Erythroblast (primary cell): ENCODE results near the gene ANAPC1.
"Not testable (repeated sequence)": the region's sequence is repeated elsewhere in the genome, so short reads cannot be mapped to it uniquely, and the experiment has no call there.

ENCODE experiments used
- GATA1 ChIP-seq: IDR thresholded peaks from 2 replicates; pipeline ENCODE4 v1.6.1; 2011; ENCODE audit warnings: low read depth, mild to moderate bottlenecking, control low read depth, low read length, moderate library complexity
- POLR2A ChIP-seq: IDR thresholded peaks from 2 replicates; pipeline ENCODE4 v1.6.1; 2011; ENCODE audit warnings: mild to moderate bottlenecking, low read length

DNA sequence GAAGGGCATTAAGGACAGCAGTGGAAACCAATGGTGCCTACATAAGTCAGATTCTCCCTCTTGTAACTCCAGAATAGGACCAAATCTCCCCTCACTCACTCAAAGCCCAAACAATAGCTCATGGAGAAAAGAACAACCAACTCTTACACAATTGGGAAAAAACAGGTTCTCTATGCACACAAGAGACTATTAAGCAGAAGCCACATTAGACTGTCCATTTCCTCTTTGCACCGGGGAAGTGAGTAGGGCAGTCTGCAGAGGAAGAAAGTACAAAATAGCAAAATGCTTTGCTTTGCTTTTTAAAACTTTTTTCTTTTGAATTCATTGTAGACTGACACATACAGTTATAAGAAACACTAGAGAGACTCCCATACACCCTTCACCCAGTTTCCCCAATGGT is 133.4 kb downstream of the ANAPC1 start:
- not testable (repeated sequence) for TF ChIP-seq POLR2A, GATA1
